Natural killer cell (primary cell): ENCODE data around the gene ADCY5. TPM values are rescaled to one million over a fixed set of nuclear protein-coding genes. Genes with fewer than 3 reads are reported as not detected.

Experiments
- ATAC-seq, 3 donors: fragments of 150-1000 bp in 2 of 3; fragments of 200-7000 bp in 1 of 3; cut with Tn5 transposase; 1 replicate in 1 of 3; 2 replicates in 2 of 3; pipeline ENCODE4 v1.10.0; 2021; ENCODE audit warnings: mild to moderate bottlenecking in 2 of 3, moderate library complexity in 2 of 3
- DNase-seq, 2 donors: peaks; one replicate each; pipeline versions ENCODE4 v3.0.0 to v3.0.0-alpha.2; 2013 to 2021; ENCODE audit warnings: mixed read lengths in 1 of 2
- H3K27ac ChIP-seq: one replicate; pipeline ENCODE4 v1.5.1; 2013; ENCODE audit warnings: mild to moderate bottlenecking, low read length
- H3K27me3 ChIP-seq: one replicate; pipeline ENCODE4 v1.6.1; 2013; ENCODE audit warnings: low read length; ENCODE audit not compliant: control insufficient read depth, insufficient read depth
- H3K36me3 ChIP-seq: one replicate; pipeline ENCODE4 v1.6.1; 2013; ENCODE audit warnings: low read length; ENCODE audit not compliant: control insufficient read depth, insufficient read depth
- H3K4me1 ChIP-seq: one replicate; pipeline ENCODE4 v1.6.1; 2013; ENCODE audit warnings: low read length; ENCODE audit not compliant: control insufficient read depth, insufficient read depth
- H3K4me3 ChIP-seq: one replicate; pipeline ENCODE4 v1.5.1; 2013; ENCODE audit warnings: low read length
- H3K9me3 ChIP-seq: one replicate; pipeline ENCODE4 v1.6.1; 2013; ENCODE audit warnings: low read length; ENCODE audit not compliant: control insufficient read depth, insufficient read depth
- H3K27ac Mint-ChIP-seq, 2 donors: one replicate each; pipeline ENCODE4 v1.8.0; 2022; ENCODE audit warnings: mild to moderate bottlenecking in 2 of 2, mixed read lengths in 2 of 2, moderate library complexity in 1 of 2
- H3K27me3 Mint-ChIP-seq, 2 donors: one replicate each; pipeline ENCODE4 v1.8.0; 2022; ENCODE audit warnings: low read depth in 2 of 2, mixed read lengths in 2 of 2
- H3K36me3 Mint-ChIP-seq: one replicate; pipeline ENCODE4 v1.8.0; 2022; ENCODE audit warnings: mixed read lengths
- H3K4me1 Mint-ChIP-seq, 2 donors: one replicate each; pipeline ENCODE4 v1.8.0; 2022; ENCODE audit warnings: mixed read lengths in 2 of 2
- H3K4me3 Mint-ChIP-seq: one replicate; pipeline ENCODE4 v1.8.0; 2022; ENCODE audit warnings: mild to moderate bottlenecking, moderate library complexity, mixed read lengths
- H3K9me3 Mint-ChIP-seq, 2 donors: one replicate each; pipeline ENCODE4 v1.8.0; 2022; ENCODE audit warnings: mixed read lengths in 2 of 2
- CTCF ChIP-seq: fragments of 200-600 bp; IDR thresholded peaks from one replicate; pipeline ENCODE4 v1.8.0; 2022; ENCODE audit warnings: antibody characterized with exemption
- WGBS: methylation state at CpG from one replicate; pipeline ENCODE4 v1.1.7; 2013; ENCODE audit warnings: missing lambda C conversion rate; ENCODE audit not compliant: insufficient coverage; 5-methylcytosine and 5-hydroxymethylcytosine counted together
- intact Hi-C: fragments of 100-400 bp; cut with micrococcal nuclease; formaldehyde crosslinking; loops from one replicate; pipeline ENCODE4 v1.14.2; 2022
- total RNA-seq, 4 donors: library from RNA; stranded (reverse); fragments of 120-200 nt in 1 of 4; gene quantifications; one replicate each; pipeline versions ENCODE4 v1.2.3 to v1.2.4, GENCODE V29; 2013 to 2022

ADCY5 gene
- total RNA-seq, 3 donors from 2014 or later (not counting 1 experiment from before 2014, with no cell fraction given): not detected

GRCh38 chr3:123469323-123469995 is 20.6 kb upstream of the ADCY5 start:
- DNase-seq: no peak
- Histone ChIP-seq H3K9me3 (no peaks in the 10 kb centered on the region), H3K4me1 (no peaks in the 10 kb centered on the region), H3K27me3 (no peaks in the 10 kb centered on the region), H3K27ac (no peak overlapping the region), H3K4me3 (no peak overlapping the region), H3K36me3 (no peaks in the 10 kb centered on the region)
- Mint-ChIP-seq H3K36me3 (no peaks in the 10 kb centered on the region), H3K27me3 (peaks cover 9 to 47% of the 10 kb centered on the region in 2 donors), H3K27ac (no peak overlapping the region), H3K4me3 (no peak overlapping the region), H3K4me1 (no peaks in the 10 kb centered on the region), H3K9me3 (no peaks in the 10 kb centered on the region)
- TF ChIP-seq CTCF: no peak
- intact Hi-C loops: no loop called here
- 71% methylated on average over 10 of the region's 11 CpGs for WGBS
- no peak for ATAC-seq

- H3K27ac ChIP-seq: no peak overlapping the region
- ATAC-seq (no peak), DNase-seq (no peak)
- intact Hi-C loops: no loop called here
- no peak overlapping the region for H3K4me3 ChIP-seq
- WGBS: 84% methylated on average over 5 of the region's 5 CpGs
- Mint-ChIP-seq H3K27ac (no peak overlapping the region), H3K4me3 (no peak overlapping the region), H3K36me3 (no peaks in the 10 kb centered on the region), H3K4me1 (no peaks in the 10 kb centered on the region), H3K27me3 (peaks cover 15 to 45% of the 10 kb centered on the region in 2 donors), H3K9me3 (no peaks in the 10 kb centered on the region)
- no peak for TF ChIP-seq CTCF
- H3K27me3 ChIP-seq: no peaks in the 10 kb centered on the region
- no peaks in the 10 kb centered on the region for H3K4me1 ChIP-seq
- no peaks in the 10 kb centered on the region for H3K36me3 ChIP-seq
- H3K9me3 ChIP-seq: no peaks in the 10 kb centered on the region
Measured at GRCh38 chr3:123467046-123467445, 18.2 kb upstream of the ADCY5 start.

DNA sequence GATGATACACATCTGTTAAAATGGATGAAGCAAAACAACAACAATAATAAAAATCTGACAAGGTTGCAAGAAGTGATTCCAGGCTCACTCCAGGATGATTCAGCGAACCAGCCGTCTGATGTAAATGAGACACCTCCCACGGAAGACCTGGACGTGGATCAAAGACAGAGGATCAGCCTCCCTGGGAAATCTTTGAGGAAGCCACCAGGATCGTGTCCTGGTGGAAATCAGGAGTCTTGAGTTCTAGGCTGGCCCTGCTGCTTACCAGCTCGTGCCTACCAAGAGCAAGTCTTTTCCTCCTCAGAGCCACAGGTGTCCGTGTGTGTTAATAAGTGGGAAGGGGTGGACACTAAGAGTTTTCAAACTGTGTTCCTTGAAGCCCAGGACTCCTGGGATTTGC is 15.3 kb upstream of the ADCY5 start:
- intact Hi-C loops: no loop called here
- H3K36me3 Mint-ChIP-seq: no peaks in the 10 kb centered on the region
- no peaks in the 10 kb centered on the region for H3K4me1 Mint-ChIP-seq

More for the DNA sequence above, 15.3 kb upstream of the ADCY5 start:
- WGBS: 78% methylated on average over 7 of the region's 7 CpGs
- no peak for DNase-seq
- Histone ChIP-seq H3K27me3 (no peaks in the 10 kb centered on the region), H3K4me3 (no peak overlapping the region), H3K36me3 (no peaks in the 10 kb centered on the region), H3K27ac (no peak overlapping the region), H3K9me3 (no peaks in the 10 kb centered on the region), H3K4me1 (no peaks in the 10 kb centered on the region)
- Mint-ChIP-seq H3K27me3 (peaks cover 20 to 55% of the 10 kb centered on the region in 2 donors), H3K27ac (no peak overlapping the region), H3K4me3 (no peak overlapping the region), H3K9me3 (no peaks in the 10 kb centered on the region)
- no peak for ATAC-seq
- TF ChIP-seq CTCF: no peak
